OCI-LY3 (cell line): ENCODE results near the gene IFNG.

Source experiments
- H2AFZ ChIP-seq: fragments of 200-600, 300-600 bp; shearing (Covaris generic); 2 replicates; pipeline ENCODE4 v1.6.0; 2014; ENCODE audit warnings: antibody characterized with exemption, low read depth, low read length
- H3K27ac ChIP-seq: fragments of 200-600, 300-600 bp; sonication (generic); 2 replicates; pipeline ENCODE4 v1.5.1; 2014; ENCODE audit warnings: mild to moderate bottlenecking, low read length, moderate library complexity, mixed read lengths
- H3K27me3 ChIP-seq: fragments of 200-600, 300-600 bp; sonication (generic); 2 replicates; pipeline ENCODE4 v1.6.1; 2014; ENCODE audit warnings: low read depth, low read length, mixed read lengths
- H3K36me3 ChIP-seq: fragments of 200-600, 300-600 bp; sonication (generic); replicated peaks from 2 replicates; pipeline ENCODE3; 2014; ENCODE audit warnings: low read depth, low read length, mixed read lengths
- H3K4me1 ChIP-seq: fragments of 300-600, 200-600 bp; sonication (generic); 2 replicates; pipeline ENCODE4 v1.6.1; 2014; ENCODE audit warnings: low read length, mixed read lengths
- H3K4me2 ChIP-seq: fragments of 200-600, 300-600 bp; sonication (generic); 2 replicates; pipeline ENCODE4 v1.6.1; 2014; ENCODE audit warnings: low read length, mixed read lengths
- H3K4me3 ChIP-seq: fragments of 300-600, 200-600 bp; sonication (generic); 2 replicates; pipeline ENCODE4 v1.5.1; 2014; ENCODE audit warnings: antibody characterized with exemption, mild to moderate bottlenecking, low read length, moderate library complexity
- H3K79me2 ChIP-seq: fragments of 300-600, 200-600 bp; shearing (Covaris generic); 2 replicates; pipeline ENCODE4 v1.6.1; 2014; ENCODE audit warnings: mild to moderate bottlenecking, low read length, mixed read lengths
- H3K9ac ChIP-seq: fragments of 300-600, 200-600 bp; shearing (Covaris generic); 2 replicates; pipeline ENCODE4 v1.6.0; 2014; ENCODE audit warnings: mild to moderate bottlenecking, low read length, moderate library complexity
- H3K9me3 ChIP-seq: fragments of 200-600, 300-600 bp; shearing (Covaris generic); 2 replicates; pipeline ENCODE4 v1.6.1; 2014; ENCODE audit warnings: low read length, mixed read lengths; ENCODE audit not compliant: insufficient read depth
- H4K20me1 ChIP-seq: fragments of 200-600, 300-600 bp; sonication (generic); 2 replicates; pipeline ENCODE4 v1.6.1; 2016; ENCODE audit warnings: low read length, mixed read lengths; ENCODE audit not compliant: insufficient read depth
- CTCF ChIP-seq: fragments of 200-600, 300-600 bp; sonication (generic); IDR thresholded peaks from 2 replicates; pipeline ENCODE4 v1.5.1; 2014; ENCODE audit warnings: antibody characterized with exemption, low read length, low read depth
- EZH2phosphoT487 ChIP-seq: fragments of 200-600 bp; shearing (Covaris generic); IDR thresholded peaks from 2 replicates; pipeline ENCODE4 v1.6.1; 2018; ENCODE audit warnings: antibody characterized with exemption, mixed run types, low read depth

The IFNG gene

GRCh38 chr12:68114606-68115005 is 44.9 kb downstream of the IFNG start:
- no peaks in the 10 kb centered on the region for H4K20me1 ChIP-seq
- no peak overlapping the region for H2AFZ ChIP-seq
- H3K27ac ChIP-seq = no peak overlapping the region
- H3K79me2 ChIP-seq = no peaks in the 10 kb centered on the region
- no peaks in the 10 kb centered on the region for H3K36me3 ChIP-seq
- H3K9ac ChIP-seq = no peak overlapping the region
- H3K27me3 ChIP-seq = peaks cover 2% of the 10 kb centered on the region; the same call in 1 of the 2 replicates
- peaks cover 7% of the 10 kb centered on the region; the same call in 1 of the 2 replicates for H3K4me1 ChIP-seq
- no peak overlapping the region for H3K4me3 ChIP-seq
- H3K4me2 ChIP-seq = no peak overlapping the region
- TF ChIP-seq CTCF (no peak), EZH2phosphoT487 (no peak)
- no peaks in the 10 kb centered on the region for H3K9me3 ChIP-seq

- TF ChIP-seq EZH2phosphoT487 (no peak), CTCF (peak; percentile 46)
- no peak overlapping the region for H2AFZ ChIP-seq
- H3K4me2 ChIP-seq = no peak overlapping the region
- no peaks in the 10 kb centered on the region for H3K4me1 ChIP-seq
- no peaks in the 10 kb centered on the region for H4K20me1 ChIP-seq
- H3K79me2 ChIP-seq = no peaks in the 10 kb centered on the region
- H3K9ac ChIP-seq = no peak overlapping the region
- peaks cover 2% of the 10 kb centered on the region; the same call in 1 of the 2 replicates for H3K27me3 ChIP-seq
- no peak overlapping the region for H3K27ac ChIP-seq
- no peaks in the 10 kb centered on the region for H3K36me3 ChIP-seq
- H3K9me3 ChIP-seq = no peaks in the 10 kb centered on the region
- H3K4me3 ChIP-seq = no peak overlapping the region
Observed at GRCh38 chr12:68113644-68114043, 45.9 kb downstream of the IFNG start.

GRCh38 chr12:68111995-68112394 is 47.5 kb downstream of the IFNG start:
- H3K27ac ChIP-seq = no peak overlapping the region
- H4K20me1 ChIP-seq = no peaks in the 10 kb centered on the region

GRCh38 chr12:68109444-68110217 is 49.9 kb downstream of the IFNG start:
- no peak for TF ChIP-seq CTCF
- no peak for TF ChIP-seq EZH2phosphoT487
- Histone ChIP-seq H3K4me3 (no peak overlapping the region), H3K9me3 (no peaks in the 10 kb centered on the region), H3K4me1 (no peaks in the 10 kb centered on the region), H3K27me3 (no peaks in the 10 kb centered on the region), H3K36me3 (no peaks in the 10 kb centered on the region), H3K9ac (no peak overlapping the region), H3K4me2 (no peak overlapping the region), H4K20me1 (no peaks in the 10 kb centered on the region), H3K79me2 (no peaks in the 10 kb centered on the region), H3K27ac (no peak overlapping the region), H2AFZ (no peak overlapping the region)

More at GRCh38 chr12:68111995-68112394, 47.5 kb downstream of the IFNG start:
- Histone ChIP-seq H3K27me3 (no peaks in the 10 kb centered on the region), H3K36me3 (no peaks in the 10 kb centered on the region), H3K4me3 (no peak overlapping the region), H2AFZ (no peak overlapping the region), H3K9ac (no peak overlapping the region), H3K9me3 (no peaks in the 10 kb centered on the region), H3K79me2 (no peaks in the 10 kb centered on the region), H3K4me2 (no peak overlapping the region), H3K4me1 (no peaks in the 10 kb centered on the region)
- TF ChIP-seq EZH2phosphoT487 (no peak), CTCF (no peak)
